Osteoblast (primary cell): ENCODE measurements around the gene PMFBP1. TPM values are rescaled to one million over a fixed set of nuclear protein-coding genes. Genes with fewer than 3 reads are reported as not detected.

Experiments
- DNase-seq: peaks from one replicate; pipeline ENCODE4 v3.0.0; 2011; ENCODE audit warnings: low spot score, mixed read lengths; ENCODE audit not compliant: insufficient read length; ENCODE audit errors: missing footprints
- H2AFZ ChIP-seq: 2 replicates; pipeline ENCODE4 v1.6.0; 2011; ENCODE audit warnings: mild to moderate bottlenecking, low read length
- H3K27ac ChIP-seq: 2 replicates; pipeline ENCODE4 v1.5.1; 2011; ENCODE audit warnings: mild to moderate bottlenecking, low read depth, low read length, moderate library complexity
- H3K27me3 ChIP-seq: 2 replicates; pipeline ENCODE4 v1.6.0; 2012; ENCODE audit warnings: mild to moderate bottlenecking, control low read depth, inconsistent platforms, low read length, moderate library complexity; ENCODE audit not compliant: insufficient read depth
- H3K36me3 ChIP-seq: 2 replicates; pipeline ENCODE4 v1.5.1; 2011; ENCODE audit warnings: mild to moderate bottlenecking, low read length, control low read depth, moderate library complexity; ENCODE audit not compliant: insufficient read depth
- H3K4me1 ChIP-seq: 2 replicates; pipeline ENCODE4 v1.5.1; 2011; ENCODE audit warnings: mild to moderate bottlenecking, low read length, control low read depth, moderate library complexity; ENCODE audit not compliant: insufficient read depth
- H3K4me2 ChIP-seq: 2 replicates; pipeline ENCODE4 v1.6.0; 2011; ENCODE audit warnings: mild to moderate bottlenecking, low read length; ENCODE audit not compliant: insufficient read depth
- H3K4me3 ChIP-seq: fragments of 200-600 bp; sonication (generic); 3 replicates; pipeline ENCODE4 v1.5.1; 2012; ENCODE audit warnings: mild to moderate bottlenecking, low read length, inconsistent platforms; ENCODE audit not compliant: insufficient read depth
- H3K79me2 ChIP-seq: 2 replicates; pipeline ENCODE4 v1.6.0; 2012; ENCODE audit warnings: mild to moderate bottlenecking, low read length, control low read depth, inconsistent platforms; ENCODE audit not compliant: insufficient read depth
- H3K9me3 ChIP-seq: 2 replicates; pipeline ENCODE4 v1.5.1; 2011; ENCODE audit warnings: low read depth, low read length, control low read depth
- H4K20me1 ChIP-seq: 2 replicates; pipeline ENCODE4 v1.6.0; 2012; ENCODE audit warnings: mild to moderate bottlenecking, low read length, control low read depth; ENCODE audit not compliant: insufficient read depth
- total RNA-seq: library from RNA; depleted of rRNA; stranded (reverse); fragments of >200 nt; gene quantifications from 2 replicates; pipeline ENCODE4 v1.2.3, GENCODE V29; 2012
- TF ChIP-seq, protein P1 (sequence below): IDR thresholded peaks from 2 replicates; pipeline ENCODE4 v1.5.1; 2011; ENCODE audit warnings: mild to moderate bottlenecking, low read depth, low read length, moderate library complexity; ENCODE audit errors: extremely low read depth

Gene PMFBP1
- total RNA-seq, 1 donor: under 0.01 TPM

DNA sequence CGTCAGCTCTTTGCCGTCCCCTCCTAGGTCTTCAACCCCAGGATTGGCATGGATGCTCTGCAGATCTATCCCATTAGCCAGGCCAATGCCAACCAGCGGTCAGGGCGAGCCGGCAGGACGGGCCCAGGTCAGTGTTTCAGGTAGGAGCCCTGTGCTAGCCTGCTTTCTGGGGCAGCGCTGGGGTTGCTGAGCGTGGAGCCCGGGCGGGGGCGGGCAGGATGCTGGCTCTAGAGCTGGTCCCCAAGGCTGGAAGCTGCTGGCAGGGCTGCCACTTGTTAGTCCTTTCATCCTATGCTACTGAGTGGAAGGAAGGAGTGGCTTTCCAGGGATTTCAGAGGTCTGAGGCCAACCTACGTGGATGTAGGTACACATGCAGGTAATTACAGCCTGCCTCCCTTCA is 66.0 kb downstream of the PMFBP1 start:
- Histone ChIP-seq H2AFZ (no peak overlapping the region), H3K27me3 (no peaks in the 10 kb centered on the region), H3K4me3 (no peak overlapping the region), H4K20me1 (no peaks in the 10 kb centered on the region), H3K9me3 (no peaks in the 10 kb centered on the region), H3K4me2 (no peak overlapping the region), H3K36me3 (peaks cover 94% of the 10 kb centered on the region), H3K4me1 (no peaks in the 10 kb centered on the region), H3K27ac (no peak overlapping the region), H3K79me2 (no peaks in the 10 kb centered on the region)
- DNase-seq: peak; percentile 72
- TF ChIP-seq, protein P1, sequence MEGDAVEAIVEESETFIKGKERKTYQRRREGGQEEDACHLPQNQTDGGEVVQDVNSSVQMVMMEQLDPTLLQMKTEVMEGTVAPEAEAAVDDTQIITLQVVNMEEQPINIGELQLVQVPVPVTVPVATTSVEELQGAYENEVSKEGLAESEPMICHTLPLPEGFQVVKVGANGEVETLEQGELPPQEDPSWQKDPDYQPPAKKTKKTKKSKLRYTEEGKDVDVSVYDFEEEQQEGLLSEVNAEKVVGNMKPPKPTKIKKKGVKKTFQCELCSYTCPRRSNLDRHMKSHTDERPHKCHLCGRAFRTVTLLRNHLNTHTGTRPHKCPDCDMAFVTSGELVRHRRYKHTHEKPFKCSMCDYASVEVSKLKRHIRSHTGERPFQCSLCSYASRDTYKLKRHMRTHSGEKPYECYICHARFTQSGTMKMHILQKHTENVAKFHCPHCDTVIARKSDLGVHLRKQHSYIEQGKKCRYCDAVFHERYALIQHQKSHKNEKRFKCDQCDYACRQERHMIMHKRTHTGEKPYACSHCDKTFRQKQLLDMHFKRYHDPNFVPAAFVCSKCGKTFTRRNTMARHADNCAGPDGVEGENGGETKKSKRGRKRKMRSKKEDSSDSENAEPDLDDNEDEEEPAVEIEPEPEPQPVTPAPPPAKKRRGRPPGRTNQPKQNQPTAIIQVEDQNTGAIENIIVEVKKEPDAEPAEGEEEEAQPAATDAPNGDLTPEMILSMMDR: no peak

DNA sequence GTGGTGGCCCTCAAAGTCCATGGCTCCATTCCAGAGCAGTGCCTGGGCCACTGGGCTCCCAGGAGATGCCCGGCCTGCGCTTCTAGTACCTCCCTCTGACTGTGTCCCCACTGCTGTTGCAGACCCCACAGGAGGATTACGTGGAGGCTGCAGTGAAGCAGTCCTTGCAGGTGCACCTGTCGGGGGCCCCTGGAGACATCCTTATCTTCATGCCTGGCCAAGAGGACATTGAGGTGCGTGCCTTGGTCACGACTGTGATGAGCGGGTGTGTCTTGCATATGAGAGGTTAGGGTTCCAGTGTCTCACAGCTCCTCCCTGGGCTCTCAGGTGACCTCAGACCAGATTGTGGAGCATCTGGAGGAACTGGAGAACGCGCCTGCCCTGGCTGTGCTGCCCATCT is 67.0 kb downstream of the PMFBP1 start:
- H3K27ac ChIP-seq: no peak overlapping the region
- no peak overlapping the region for H2AFZ ChIP-seq
- no peaks in the 10 kb centered on the region for H3K9me3 ChIP-seq
- no peak overlapping the region for H3K4me2 ChIP-seq
- H3K4me1 ChIP-seq: no peaks in the 10 kb centered on the region
- H3K27me3 ChIP-seq: no peaks in the 10 kb centered on the region
- TF ChIP-seq, protein P1: no peak
- H3K79me2 ChIP-seq: no peaks in the 10 kb centered on the region
- peaks cover 95% of the 10 kb centered on the region for H3K36me3 ChIP-seq
- no peak overlapping the region for H3K4me3 ChIP-seq
- no peaks in the 10 kb centered on the region for H4K20me1 ChIP-seq
- peak; percentile 59 for DNase-seq

DNA sequence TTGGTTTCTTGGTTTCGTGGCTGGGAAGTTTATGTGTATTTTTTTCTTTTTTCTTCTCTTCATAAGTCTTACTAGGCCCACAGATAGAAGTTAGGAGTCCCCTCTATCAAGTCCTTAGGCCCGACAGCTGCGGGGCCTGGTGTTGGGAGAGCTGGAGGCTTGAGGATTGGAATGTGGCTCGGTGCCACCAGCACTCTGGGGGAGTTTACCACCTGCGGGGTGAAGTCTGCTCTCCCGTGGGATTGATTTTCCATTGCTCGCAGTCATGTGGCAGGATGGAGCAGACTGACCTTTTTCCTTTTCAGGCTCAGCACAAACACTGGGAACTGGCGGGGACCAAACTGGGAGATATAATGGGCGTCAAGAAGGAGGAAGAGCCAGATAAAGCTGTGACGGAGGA is 70.8 kb downstream of the PMFBP1 start:
- Histone ChIP-seq H2AFZ (no peak overlapping the region), H3K36me3 (peaks cover 90% of the 10 kb centered on the region), H3K4me3 (no peak overlapping the region), H4K20me1 (peaks cover 12% of the 10 kb centered on the region), H3K9me3 (no peaks in the 10 kb centered on the region), H3K4me2 (no peak overlapping the region), H3K27me3 (no peaks in the 10 kb centered on the region), H3K79me2 (peaks cover 20% of the 10 kb centered on the region), H3K27ac (no peak overlapping the region), H3K4me1 (no peaks in the 10 kb centered on the region)
- DNase-seq: no peak
- TF ChIP-seq, protein P1: no peak

DNA sequence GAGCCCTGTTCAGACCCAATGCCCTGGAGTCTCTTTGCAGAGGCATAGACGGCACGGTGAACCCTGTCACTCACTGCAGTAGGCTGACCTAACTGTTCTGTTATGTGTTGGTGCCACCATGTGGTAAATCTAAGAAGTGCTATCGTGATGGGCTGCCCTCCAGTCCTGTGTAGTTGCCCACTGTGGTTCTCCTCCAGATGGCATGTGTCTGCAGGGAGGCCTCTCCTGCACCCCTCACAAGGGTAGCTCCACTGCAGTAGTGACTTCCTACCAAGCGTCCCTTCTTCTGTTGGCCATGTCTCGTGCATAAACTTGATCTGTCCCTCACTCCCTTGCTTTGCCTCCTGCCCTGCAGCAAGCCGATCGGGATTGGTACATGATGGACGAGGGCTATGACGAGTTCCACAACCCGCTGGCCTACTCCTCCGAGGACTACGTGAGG is 72.6 kb downstream of the PMFBP1 start:
- Histone ChIP-seq H3K79me2 (peaks cover 38% of the 10 kb centered on the region), H4K20me1 (peaks cover 22% of the 10 kb centered on the region), H2AFZ (no peak overlapping the region), H3K36me3 (peaks cover 75% of the 10 kb centered on the region), H3K4me2 (no peak overlapping the region), H3K4me1 (peaks cover 10% of the 10 kb centered on the region), H3K27ac (no peak overlapping the region), H3K4me3 (no peak overlapping the region), H3K9me3 (no peaks in the 10 kb centered on the region), H3K27me3 (no peaks in the 10 kb centered on the region)
- peak; percentile 92 for DNase-seq
- TF ChIP-seq, protein P1: peak; percentile 66
